ENCODE data around the gene IRF2BP2. TPM values are rescaled to one million over a fixed set of nuclear protein-coding genes. Genes with fewer than 3 reads are reported as not detected.

IRF2BP2 gene
- total RNA-seq, 1 donor from 2014 or later, result 126 TPM

GRCh38 chr1:234607109-234608024 is 2.6 kb downstream of the IRF2BP2 start:
- H3K4me1 Mint-ChIP-seq (ENCODE audit: low read depth, unreplicated experiment), result peaks cover 22% of the 10 kb centered on the region
- Histone ChIP-seq H3K79me2 (ENCODE audit: insufficient read depth, low read length) (peaks cover 70% of the 10 kb centered on the region), H3K4me3 (ENCODE audit: insufficient read depth, low read depth, low read length) (peak overlapping the region; percentile 88), H3K27ac (ENCODE audit: low read depth, low read length) (peak overlapping the region; percentile 96), H4K20me1 (ENCODE audit: insufficient read depth, low read length) (peaks cover 34% of the 10 kb centered on the region), H2AFZ (ENCODE audit: low read depth, low read length) (no peak overlapping the region), H3K4me2 (ENCODE audit: low read length) (peak overlapping the region; percentile 93), H3K4me1 (ENCODE audit: insufficient read depth, low read length) (peaks cover 29% of the 10 kb centered on the region), H3K9me3 (ENCODE audit: insufficient read depth, low read depth, low read length) (no peaks in the 10 kb centered on the region), H3K27me3 (ENCODE audit: insufficient read depth, low read length) (no peaks in the 10 kb centered on the region), H3K36me3 (ENCODE audit: insufficient read depth, low read length) (peaks cover 29% of the 10 kb centered on the region), H3K9ac (ENCODE audit: low read length) (peak overlapping the region; percentile 98)
- H3K36me3 Mint-ChIP-seq (ENCODE audit: low read depth, unreplicated experiment), result peaks cover 41% of the 10 kb centered on the region
- H3K27me3 Mint-ChIP-seq (ENCODE audit: low read depth, unreplicated experiment), result no peaks in the 10 kb centered on the region
- peak overlapping the region; percentile 100 for H3K27ac Mint-ChIP-seq (ENCODE audit: unreplicated experiment)
- no peak for DNase-seq (ENCODE audit: low read depth)
- peak overlapping the region; percentile 98 for H3K4me3 Mint-ChIP-seq (ENCODE audit: unreplicated experiment)
- no peak for TF ChIP-seq EZH2 (IDR thresholded peaks at IDR 0.05; ENCODE audit: insufficient read depth, low read length)
- TF ChIP-seq CTCF (IDR thresholded peaks at IDR 0.05; ENCODE audit: insufficient read depth, low read depth, low read length), result peak; percentile 9
- FAIRE-seq, result no peak
- H3K9me3 Mint-ChIP-seq (ENCODE audit: unreplicated experiment), result peaks cover 2% of the 10 kb centered on the region

GRCh38 chr1:234606784-234607108 is 3.2 kb downstream of the IRF2BP2 start:
- Mint-ChIP-seq H3K4me3 (ENCODE audit: unreplicated experiment) (peak overlapping the region; percentile 98), H3K27ac (ENCODE audit: unreplicated experiment) (peak overlapping the region; percentile 100), H3K36me3 (ENCODE audit: low read depth, unreplicated experiment) (peaks cover 41% of the 10 kb centered on the region), H3K27me3 (ENCODE audit: low read depth, unreplicated experiment) (no peaks in the 10 kb centered on the region), H3K9me3 (ENCODE audit: unreplicated experiment) (peaks cover 2% of the 10 kb centered on the region), H3K4me1 (ENCODE audit: low read depth, unreplicated experiment) (peaks cover 20% of the 10 kb centered on the region)
- peaks cover 29% of the 10 kb centered on the region for H3K4me1 ChIP-seq (ENCODE audit: insufficient read depth, low read length)
- H3K4me3 ChIP-seq (ENCODE audit: insufficient read depth, low read depth, low read length), result peak overlapping the region; percentile 88
- H3K9me3 ChIP-seq (ENCODE audit: insufficient read depth, low read depth, low read length), result no peaks in the 10 kb centered on the region
- TF ChIP-seq EZH2 (IDR thresholded peaks at IDR 0.05; ENCODE audit: insufficient read depth, low read length) (no peak), CTCF (IDR thresholded peaks at IDR 0.05; ENCODE audit: insufficient read depth, low read depth, low read length) (no peak)
- peaks cover 76% of the 10 kb centered on the region for H3K79me2 ChIP-seq (ENCODE audit: insufficient read depth, low read length)
- FAIRE-seq, result no peak
- H3K36me3 ChIP-seq (ENCODE audit: insufficient read depth, low read length), result peaks cover 35% of the 10 kb centered on the region
- peak overlapping the region; percentile 98 for H3K9ac ChIP-seq (ENCODE audit: low read length)
- peak overlapping the region; percentile 93 for H3K4me2 ChIP-seq (ENCODE audit: low read length)
- peaks cover 34% of the 10 kb centered on the region for H4K20me1 ChIP-seq (ENCODE audit: insufficient read depth, low read length)
- no peak overlapping the region for H2AFZ ChIP-seq (ENCODE audit: low read depth, low read length)
- peak overlapping the region; percentile 96 for H3K27ac ChIP-seq (ENCODE audit: low read depth, low read length)
- no peaks in the 10 kb centered on the region for H3K27me3 ChIP-seq (ENCODE audit: insufficient read depth, low read length)
- no peak for DNase-seq (ENCODE audit: low read depth)
